ENCODE results near the gene C3. TPM values are rescaled to one million over a fixed set of nuclear protein-coding genes. Genes with fewer than 3 reads are reported as not detected.

C3 gene
- total RNA-seq, 4 donors from 2014 or later, result 393 to 1,020 (median 677) TPM

DNA sequence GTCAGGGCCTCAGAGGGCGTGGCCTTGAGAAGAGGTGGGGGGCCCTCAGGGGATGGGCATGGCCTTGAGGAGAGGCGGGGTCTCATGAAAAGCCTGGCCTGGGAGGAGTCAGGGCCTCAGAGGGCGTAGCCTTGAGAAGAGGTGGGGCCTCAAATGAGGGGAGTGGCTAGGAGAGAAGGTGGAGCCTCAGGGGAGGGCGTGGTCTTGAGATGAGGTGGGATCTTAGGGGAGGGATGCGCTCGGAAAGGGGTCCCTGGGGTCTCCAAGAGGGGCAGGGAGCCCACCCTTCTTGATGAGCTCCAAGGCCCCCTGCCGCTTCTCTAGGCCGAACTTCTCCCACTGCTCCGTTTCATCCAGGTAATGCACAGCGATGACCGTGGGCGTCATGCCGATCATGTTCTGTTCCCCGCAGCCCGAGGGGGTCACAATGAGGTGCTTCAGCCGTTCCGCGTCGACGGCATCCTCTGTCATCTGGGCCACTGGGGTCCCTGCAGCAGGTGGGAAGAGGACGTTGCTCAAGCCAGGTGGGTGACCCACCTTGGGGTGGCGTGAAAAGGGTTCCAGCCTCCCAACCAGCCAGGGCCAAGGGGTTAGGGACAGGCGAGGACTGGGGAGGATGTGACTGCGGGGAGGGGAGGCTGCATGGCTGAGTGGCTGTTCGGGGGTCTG is 26.2 kb downstream of the C3 start:
- intact Hi-C loops (cut with DNase I), result no loop called here
- TF ChIP-seq POLR2AphosphoS5 (IDR thresholded peaks at IDR 0.05) (no peak), POLR2A (IDR thresholded peaks at IDR 0.05; ENCODE audit: low read depth) (no peak), EP300 (IDR thresholded peaks at IDR 0.05) (no peak)
- TF ChIP-seq, protein P1, sequence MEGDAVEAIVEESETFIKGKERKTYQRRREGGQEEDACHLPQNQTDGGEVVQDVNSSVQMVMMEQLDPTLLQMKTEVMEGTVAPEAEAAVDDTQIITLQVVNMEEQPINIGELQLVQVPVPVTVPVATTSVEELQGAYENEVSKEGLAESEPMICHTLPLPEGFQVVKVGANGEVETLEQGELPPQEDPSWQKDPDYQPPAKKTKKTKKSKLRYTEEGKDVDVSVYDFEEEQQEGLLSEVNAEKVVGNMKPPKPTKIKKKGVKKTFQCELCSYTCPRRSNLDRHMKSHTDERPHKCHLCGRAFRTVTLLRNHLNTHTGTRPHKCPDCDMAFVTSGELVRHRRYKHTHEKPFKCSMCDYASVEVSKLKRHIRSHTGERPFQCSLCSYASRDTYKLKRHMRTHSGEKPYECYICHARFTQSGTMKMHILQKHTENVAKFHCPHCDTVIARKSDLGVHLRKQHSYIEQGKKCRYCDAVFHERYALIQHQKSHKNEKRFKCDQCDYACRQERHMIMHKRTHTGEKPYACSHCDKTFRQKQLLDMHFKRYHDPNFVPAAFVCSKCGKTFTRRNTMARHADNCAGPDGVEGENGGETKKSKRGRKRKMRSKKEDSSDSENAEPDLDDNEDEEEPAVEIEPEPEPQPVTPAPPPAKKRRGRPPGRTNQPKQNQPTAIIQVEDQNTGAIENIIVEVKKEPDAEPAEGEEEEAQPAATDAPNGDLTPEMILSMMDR (IDR thresholded peaks at IDR 0.05), result no peak
- Histone ChIP-seq H3K4me1 (no peaks in the 10 kb centered on the region), H3K36me3 (peaks cover 0 to 22% (median 4%) of the 10 kb centered on the region in 4 donors), H3K27me3 (peaks cover 0 to 31% (median 0%) of the 10 kb centered on the region in 4 donors), H3K9me3 (no peaks in the 10 kb centered on the region), H3K27ac (replicated peaks in 1 of 4) (no peak overlapping the region), H3K4me3 (no peak overlapping the region)
- no peak for DNase-seq (ENCODE audit: extremely low spot score)
- 93% methylated on average over 22 of the region's 25 CpGs for WGBS

DNA sequence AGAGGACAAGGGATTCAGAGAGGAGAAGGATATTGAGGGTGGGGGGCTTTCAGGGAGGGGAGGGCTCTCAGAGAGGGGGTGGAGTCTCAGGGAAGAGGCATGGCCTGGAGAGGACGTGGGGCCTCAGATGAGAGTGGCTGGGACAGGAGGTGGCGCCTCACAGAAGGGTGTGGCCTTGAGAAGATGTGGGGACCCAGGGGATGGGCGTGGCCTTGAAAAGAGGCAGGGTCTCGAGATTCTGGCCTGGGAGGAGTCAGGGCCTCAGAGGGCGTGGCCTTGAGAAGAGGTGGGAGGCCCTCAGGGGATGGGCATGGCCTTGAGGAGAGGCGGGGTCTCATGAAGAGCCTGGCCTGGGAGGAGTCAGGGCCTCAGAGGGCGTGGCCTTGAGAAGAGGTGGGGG is 26.8 kb downstream of the C3 start:
- TF ChIP-seq POLR2AphosphoS5 (IDR thresholded peaks at IDR 0.05), result no peak
- TF ChIP-seq EP300 (IDR thresholded peaks at IDR 0.05), result no peak
- TF ChIP-seq POLR2A (IDR thresholded peaks at IDR 0.05; ENCODE audit: low read depth), result no peak
- TF ChIP-seq, protein P1 (IDR thresholded peaks at IDR 0.05), result no peak
- Histone ChIP-seq H3K27ac (replicated peaks in 1 of 4) (no peak overlapping the region), H3K4me3 (no peak overlapping the region), H3K9me3 (no peaks in the 10 kb centered on the region), H3K27me3 (peaks cover 0 to 31% (median 0%) of the 10 kb centered on the region in 4 donors), H3K36me3 (peaks cover 0 to 22% (median 4%) of the 10 kb centered on the region in 4 donors), H3K4me1 (no peaks in the 10 kb centered on the region)
- intact Hi-C loops (cut with DNase I), result no loop called here
- WGBS, result 71% methylated on average over 7 of the region's 7 CpGs
- no peak for DNase-seq (ENCODE audit: extremely low spot score)

DNA sequence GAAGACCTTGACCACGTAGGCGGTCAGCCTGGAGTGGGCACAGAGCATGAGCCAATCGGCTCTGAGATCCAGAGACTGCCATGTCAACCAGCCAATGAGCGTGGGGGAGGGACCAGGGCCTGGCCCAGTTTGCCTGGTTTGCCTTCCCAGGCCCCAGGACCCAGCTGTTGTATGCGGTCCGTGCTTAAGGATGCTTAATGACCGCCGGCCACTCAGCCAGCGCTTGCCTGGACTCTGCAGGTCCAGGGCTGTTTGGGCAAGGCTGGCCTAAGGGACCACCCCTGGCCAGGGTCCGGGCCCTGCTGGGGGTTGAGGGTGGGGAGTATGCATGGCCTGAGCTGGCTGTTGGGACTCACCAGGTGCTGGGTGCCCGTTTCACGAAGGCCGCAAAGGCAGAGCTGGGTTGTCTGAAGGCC is 27.4 kb downstream of the C3 start:
- TF ChIP-seq POLR2A (IDR thresholded peaks at IDR 0.05; ENCODE audit: low read depth) (no peak), EP300 (IDR thresholded peaks at IDR 0.05) (no peak), POLR2AphosphoS5 (IDR thresholded peaks at IDR 0.05) (no peak)
- TF ChIP-seq, protein P1 (IDR thresholded peaks at IDR 0.05), result no peak
- DNase-seq (ENCODE audit: extremely low spot score), result no peak

DNA sequence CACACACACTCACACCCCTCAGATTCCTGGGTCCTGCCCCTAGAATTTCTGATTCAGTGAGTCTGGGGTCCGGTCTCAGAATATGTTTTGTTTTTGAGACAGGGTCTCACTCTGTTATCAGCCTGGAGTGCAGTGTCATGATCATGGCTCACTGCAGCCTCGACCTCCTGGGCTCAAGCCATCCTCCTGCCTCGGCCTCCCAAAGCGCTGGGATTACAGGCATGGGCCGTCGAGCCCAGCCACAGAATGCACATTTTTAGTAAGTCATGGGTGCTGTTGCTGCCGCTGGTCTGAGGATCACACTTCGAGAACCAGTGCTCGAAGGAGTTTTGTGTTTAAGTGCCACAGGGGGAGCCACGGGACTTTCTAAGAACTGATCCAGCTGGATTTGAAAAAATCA is 28.4 kb downstream of the C3 start:
- Histone ChIP-seq H3K27me3 (peaks cover 0 to 31% (median 0%) of the 10 kb centered on the region in 4 donors), H3K9me3 (no peaks in the 10 kb centered on the region), H3K36me3 (peaks cover 0 to 16% (median 4%) of the 10 kb centered on the region in 4 donors), H3K4me3 (no peak overlapping the region), H3K27ac (replicated peaks in 1 of 4) (no peak overlapping the region), H3K4me1 (no peaks in the 10 kb centered on the region)
- TF ChIP-seq, protein P1 (IDR thresholded peaks at IDR 0.05), result no peak
- TF ChIP-seq POLR2AphosphoS5 (IDR thresholded peaks at IDR 0.05) (no peak), EP300 (IDR thresholded peaks at IDR 0.05) (no peak), POLR2A (IDR thresholded peaks at IDR 0.05; ENCODE audit: low read depth) (no peak)
- DNase-seq (ENCODE audit: extremely low spot score), result no peak
- intact Hi-C loops (cut with DNase I), result no loop called here
- WGBS, result 82% methylated on average over 10 of the region's 10 CpGs

More for the DNA sequence above, 27.4 kb downstream of the C3 start:
- Histone ChIP-seq H3K27me3 (peaks cover 0 to 31% (median 0%) of the 10 kb centered on the region in 4 donors), H3K36me3 (peaks cover 0 to 19% (median 4%) of the 10 kb centered on the region in 4 donors), H3K27ac (replicated peaks in 1 of 4) (no peak overlapping the region), H3K4me1 (no peaks in the 10 kb centered on the region), H3K9me3 (no peaks in the 10 kb centered on the region), H3K4me3 (no peak overlapping the region)
- 95% methylated on average over 5 of the region's 13 CpGs for WGBS
- intact Hi-C loops (cut with DNase I), result no loop called here

All from esophagus muscularis mucosa (tissue), 4 donors.